DOHH2 (cell line): ENCODE results near the gene SDF2L1.
A peak's percentile ranks its signal among the peaks of the same experiment; 100 is the strongest.

Experiments used
- H3F3A ChIP-seq: fragments of 200-600 bp; sonication (generic), shearing (Covaris generic); 2 replicates; pipeline ENCODE4 v1.6.0; 2016; ENCODE audit warnings: antibody characterized with exemption, mild to moderate bottlenecking; ENCODE audit not compliant: control insufficient read depth, insufficient read depth
- H3K27ac ChIP-seq: fragments of 200-600 bp; sonication (generic); 2 replicates; pipeline ENCODE4 v1.5.1; 2014; ENCODE audit warnings: low read depth, mild to moderate bottlenecking, low read length, moderate library complexity
- H3K27me3 ChIP-seq: fragments of 200-600 bp; sonication (generic); 2 replicates; pipeline ENCODE4 v1.6.1; 2014; ENCODE audit warnings: mild to moderate bottlenecking, low read length, mixed read lengths; ENCODE audit not compliant: control insufficient read depth
- H3K36me3 ChIP-seq: fragments of 200-600 bp; sonication (generic); 2 replicates; pipeline ENCODE4 v1.6.1; 2014; ENCODE audit warnings: mild to moderate bottlenecking, low read length, moderate library complexity, mixed read lengths; ENCODE audit not compliant: control insufficient read depth
- H3K4me1 ChIP-seq: fragments of 200-600 bp; sonication (generic); 2 replicates; pipeline ENCODE4 v1.6.1; 2014; ENCODE audit warnings: mild to moderate bottlenecking, low read length, mixed read lengths; ENCODE audit not compliant: control insufficient read depth
- H3K4me2 ChIP-seq: fragments of 200-600 bp; sonication (generic); 2 replicates; pipeline ENCODE4 v1.6.0; 2014; ENCODE audit warnings: mild to moderate bottlenecking, low read length, moderate library complexity
- H3K4me3 ChIP-seq: fragments of 200-600 bp; sonication (generic); 2 replicates; pipeline ENCODE4 v1.5.1; 2014; ENCODE audit warnings: mild to moderate bottlenecking, low read length, mixed read lengths
- H3K79me2 ChIP-seq: fragments of 200-600 bp; sonication (generic); 2 replicates; pipeline ENCODE4 v1.6.1; 2014; ENCODE audit warnings: mild to moderate bottlenecking, low read length, mixed read lengths; ENCODE audit not compliant: control insufficient read depth
- H3K9me2 ChIP-seq: fragments of 200-600 bp; sonication (generic); replicated peaks from 2 replicates; pipeline ENCODE4 v1.6.1; 2014; ENCODE audit warnings: mild to moderate bottlenecking, low read length, mixed read lengths; ENCODE audit not compliant: control insufficient read depth
- H3K9me3 ChIP-seq: fragments of 200-600 bp; sonication (generic); 2 replicates; pipeline ENCODE4 v1.6.1; 2014; ENCODE audit warnings: antibody characterized with exemption, low read length, mixed read lengths; ENCODE audit not compliant: control insufficient read depth, insufficient read depth
- H4K20me1 ChIP-seq: fragments of 200-600 bp; sonication (generic); 2 replicates; pipeline ENCODE4 v1.6.0; 2014; ENCODE audit warnings: low read depth, mild to moderate bottlenecking, antibody characterized with exemption, low read length, moderate library complexity; ENCODE audit not compliant: control insufficient read depth, insufficient read depth
- CTCF ChIP-seq: fragments of 200-600 bp; sonication (generic); IDR thresholded peaks from one replicate; pipeline ENCODE4 v1.5.1; 2014; ENCODE audit warnings: antibody characterized with exemption, mild to moderate bottlenecking, low read depth, low read length; ENCODE audit not compliant: poor library complexity, severe bottlenecking
- EZH2phosphoT487 ChIP-seq: fragments of 200-600 bp; sonication (generic); IDR thresholded peaks from 2 replicates; pipeline ENCODE4 v1.6.1; 2017; ENCODE audit warnings: borderline replicate concordance, mild to moderate bottlenecking, antibody characterized with exemption, low read length, moderate library complexity, mixed read lengths

SDF2L1 gene

GRCh38 chr22:21657020-21657359 lies 14.9 kb downstream of the SDF2L1 start:
- no peaks in the 10 kb centered on the region for H3K9me3 ChIP-seq
- H3K4me1 ChIP-seq, result peaks cover 35% of the 10 kb centered on the region
- H3K4me3 ChIP-seq, result peak overlapping the region; percentile 79
- no peaks in the 10 kb centered on the region for H3K9me2 ChIP-seq
- H4K20me1 ChIP-seq, result no peaks in the 10 kb centered on the region
- peaks cover 14% of the 10 kb centered on the region for H3K79me2 ChIP-seq
- H3K27ac ChIP-seq, result 0 out of 2 replicates have a peak overlapping the region, but pooled peaks have one; percentile 0
- peak overlapping the region; percentile 78 for H3K4me2 ChIP-seq
- H3F3A ChIP-seq, result peaks cover 9% of the 10 kb centered on the region
- no peaks in the 10 kb centered on the region for H3K27me3 ChIP-seq
- no peak for TF ChIP-seq EZH2phosphoT487
- TF ChIP-seq CTCF, result no peak
- H3K36me3 ChIP-seq, result peaks cover 12% of the 10 kb centered on the region

- H4K20me1 ChIP-seq, result no peaks in the 10 kb centered on the region
- no peaks in the 10 kb centered on the region for H3K9me2 ChIP-seq
- H3K4me2 ChIP-seq, result peak overlapping the region; percentile 78
- no peak for TF ChIP-seq CTCF
- TF ChIP-seq EZH2phosphoT487, result no peak
- H3K36me3 ChIP-seq, result peaks cover 12% of the 10 kb centered on the region
- peak overlapping the region; percentile 40 for H3K27ac ChIP-seq
- H3K27me3 ChIP-seq, result no peaks in the 10 kb centered on the region
- H3K4me1 ChIP-seq, result peaks cover 35% of the 10 kb centered on the region
- H3K79me2 ChIP-seq, result peaks cover 10% of the 10 kb centered on the region
- peak overlapping the region; percentile 79 for H3K4me3 ChIP-seq
- no peaks in the 10 kb centered on the region for H3K9me3 ChIP-seq
- peaks cover 9% of the 10 kb centered on the region for H3F3A ChIP-seq
Measured at GRCh38 chr22:21657360-21658032, 15.4 kb downstream of the SDF2L1 start.

- Histone ChIP-seq H4K20me1 (no peaks in the 10 kb centered on the region), H3K27ac (no peak overlapping the region), H3F3A (peaks cover 9% of the 10 kb centered on the region), H3K36me3 (no peaks in the 10 kb centered on the region), H3K79me2 (no peaks in the 10 kb centered on the region), H3K9me3 (no peaks in the 10 kb centered on the region), H3K4me3 (no peak overlapping the region), H3K4me2 (no peak overlapping the region), H3K4me1 (peaks cover 25% of the 10 kb centered on the region), H3K27me3 (no peaks in the 10 kb centered on the region), H3K9me2 (no peaks in the 10 kb centered on the region)
- TF ChIP-seq EZH2phosphoT487 (no peak), CTCF (no peak)
Measured at GRCh38 chr22:21659864-21660525, 17.9 kb downstream of the SDF2L1 start.
